ENCODE data around the gene PAFAH2.

PAFAH2 gene

GRCh38 chr1:26006710-26007109, 8.8 kb upstream of the PAFAH2 start:
- Histone ChIP-seq H3K27ac (no peak overlapping the region), H3K4me3 (IDR thresholded peaks at IDR 0.05; ENCODE audit: insufficient read depth, low read depth, low read length) (no peak overlapping the region), H3K4me2 (no peak overlapping the region), H2AFZ (ENCODE audit: low read depth) (no peak overlapping the region), H3K4me1 (ENCODE audit: low read depth, poor library complexity, severe bottlenecking) (peaks cover 4% of the 10 kb centered on the region), H3K27me3 (ENCODE audit: insufficient read depth, low read depth) (no peaks in the 10 kb centered on the region), H3K79me2 (ENCODE audit: insufficient read depth, low read depth) (no peaks in the 10 kb centered on the region), H3K36me3 (ENCODE audit: insufficient read depth) (no peaks in the 10 kb centered on the region), H4K20me1 (ENCODE audit: insufficient read depth) (no peaks in the 10 kb centered on the region), H3K9ac (no peak overlapping the region)
- TF ChIP-seq CTCF (conservative IDR thresholded peaks at IDR 0.05; ENCODE audit: low read depth, low read length): no peak

- TF ChIP-seq CTCF (conservative IDR thresholded peaks at IDR 0.05; ENCODE audit: low read depth, low read length): no peak
- no peaks in the 10 kb centered on the region for H4K20me1 ChIP-seq (ENCODE audit: insufficient read depth)
- no peaks in the 10 kb centered on the region for H3K36me3 ChIP-seq (ENCODE audit: insufficient read depth)
- H3K9ac ChIP-seq: no peak overlapping the region
- peaks cover 4% of the 10 kb centered on the region for H3K4me1 ChIP-seq (ENCODE audit: low read depth, poor library complexity, severe bottlenecking)
- no peaks in the 10 kb centered on the region for H3K27me3 ChIP-seq (ENCODE audit: insufficient read depth, low read depth)
- no peaks in the 10 kb centered on the region for H3K79me2 ChIP-seq (ENCODE audit: insufficient read depth, low read depth)
- H2AFZ ChIP-seq (ENCODE audit: low read depth): no peak overlapping the region
- no peak overlapping the region for H3K27ac ChIP-seq
- H3K4me3 ChIP-seq (IDR thresholded peaks at IDR 0.05; ENCODE audit: insufficient read depth, low read depth, low read length): no peak overlapping the region
- H3K4me2 ChIP-seq: no peak overlapping the region
Measured at GRCh38 chr1:26005434-26006105, 7.7 kb upstream of the PAFAH2 start.

GRCh38 chr1:26003756-26004155, 5.9 kb upstream of the PAFAH2 start:
- Histone ChIP-seq H3K79me2 (ENCODE audit: insufficient read depth, low read depth) (no peaks in the 10 kb centered on the region), H3K4me3 (IDR thresholded peaks at IDR 0.05; ENCODE audit: insufficient read depth, low read depth, low read length) (no peak overlapping the region), H3K27me3 (ENCODE audit: insufficient read depth, low read depth) (no peaks in the 10 kb centered on the region), H3K4me1 (ENCODE audit: low read depth, poor library complexity, severe bottlenecking) (peaks cover under 1% of the 10 kb centered on the region), H3K27ac (no peak overlapping the region), H3K4me2 (no peak overlapping the region), H3K36me3 (ENCODE audit: insufficient read depth) (no peaks in the 10 kb centered on the region), H2AFZ (ENCODE audit: low read depth) (no peak overlapping the region), H3K9ac (no peak overlapping the region), H4K20me1 (ENCODE audit: insufficient read depth) (no peaks in the 10 kb centered on the region)
- no peak for TF ChIP-seq CTCF (conservative IDR thresholded peaks at IDR 0.05; ENCODE audit: low read depth, low read length)

GRCh38 chr1:26003262-26003661, 5.4 kb upstream of the PAFAH2 start:
- H3K36me3 ChIP-seq (ENCODE audit: insufficient read depth): no peaks in the 10 kb centered on the region
- H3K4me1 ChIP-seq (ENCODE audit: low read depth, poor library complexity, severe bottlenecking): peaks cover 5% of the 10 kb centered on the region
- no peak overlapping the region for H3K27ac ChIP-seq
- H3K9ac ChIP-seq: no peak overlapping the region
- H3K79me2 ChIP-seq (ENCODE audit: insufficient read depth, low read depth): no peaks in the 10 kb centered on the region
- H3K27me3 ChIP-seq (ENCODE audit: insufficient read depth, low read depth): no peaks in the 10 kb centered on the region
- TF ChIP-seq CTCF (conservative IDR thresholded peaks at IDR 0.05; ENCODE audit: low read depth, low read length): no peak
- no peak overlapping the region for H3K4me3 ChIP-seq (IDR thresholded peaks at IDR 0.05; ENCODE audit: insufficient read depth, low read depth, low read length)
- H4K20me1 ChIP-seq (ENCODE audit: insufficient read depth): no peaks in the 10 kb centered on the region
- H2AFZ ChIP-seq (ENCODE audit: low read depth): no peak overlapping the region
- no peak overlapping the region for H3K4me2 ChIP-seq
